GM18498 (cell line): ENCODE data around the gene ORC3.
"Not testable (repeated sequence)": the region's sequence is repeated elsewhere in the genome, so short reads cannot be mapped to it uniquely, and the experiment has no call there.

Experiments
- ATAC-seq: cut with Tn5 transposase; IDR thresholded peaks from one replicate; pipeline ENCODE4 v1.9.1; 2021; ENCODE audit warnings: mild to moderate bottlenecking, moderate library complexity; ENCODE audit not compliant: unreplicated experiment

Gene ORC3

GRCh38 chr6:87590990-87591389 is 1.1 kb downstream of the ORC3 start:
- ATAC-seq: no peak

- no peak for ATAC-seq
Measured at GRCh38 chr6:87600576-87600975, 10.6 kb downstream of the ORC3 start.

GRCh38 chr6:87606199-87606598 is 16.3 kb downstream of the ORC3 start:
- no peak for ATAC-seq

DNA sequence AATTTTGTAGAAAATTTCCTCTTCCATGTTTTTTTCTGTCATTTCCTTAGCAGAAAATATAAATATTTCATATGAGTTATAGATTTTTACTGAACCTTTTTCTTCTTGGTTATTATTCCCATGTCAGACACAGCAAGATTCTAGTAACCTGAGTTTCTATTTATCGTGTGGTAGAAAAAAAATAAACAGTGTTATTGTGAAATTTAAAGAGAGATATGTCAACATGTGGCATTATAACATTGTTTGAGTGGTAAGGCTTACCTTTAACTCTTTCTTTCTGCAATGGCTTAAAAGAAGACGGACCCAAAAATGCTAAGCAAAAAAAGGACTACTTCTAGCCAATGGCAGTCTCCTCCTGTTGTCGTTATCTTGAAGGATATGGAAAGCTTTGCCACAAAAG is 18.9 kb downstream of the ORC3 start:
- ATAC-seq: no peak

DNA sequence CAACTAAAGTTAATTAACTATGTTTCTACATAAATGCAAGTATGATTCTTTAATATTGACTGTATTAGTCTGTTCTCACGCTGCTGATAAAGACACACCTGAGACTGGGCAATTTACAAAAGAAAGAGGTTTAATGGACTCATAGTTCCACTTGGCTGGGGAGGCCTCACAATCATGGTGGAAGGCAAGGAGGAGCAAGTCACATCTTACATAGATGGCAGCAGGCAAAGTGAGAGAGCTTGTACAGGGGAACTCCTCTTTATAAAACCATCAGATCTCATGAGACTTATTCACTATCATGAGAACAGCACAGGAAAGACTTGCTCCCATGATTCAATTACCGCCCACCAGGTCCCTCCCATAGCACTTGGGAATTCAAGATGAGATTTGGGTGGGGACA is 23.1 kb downstream of the ORC3 start:
- ATAC-seq: not testable (repeated sequence)

DNA sequence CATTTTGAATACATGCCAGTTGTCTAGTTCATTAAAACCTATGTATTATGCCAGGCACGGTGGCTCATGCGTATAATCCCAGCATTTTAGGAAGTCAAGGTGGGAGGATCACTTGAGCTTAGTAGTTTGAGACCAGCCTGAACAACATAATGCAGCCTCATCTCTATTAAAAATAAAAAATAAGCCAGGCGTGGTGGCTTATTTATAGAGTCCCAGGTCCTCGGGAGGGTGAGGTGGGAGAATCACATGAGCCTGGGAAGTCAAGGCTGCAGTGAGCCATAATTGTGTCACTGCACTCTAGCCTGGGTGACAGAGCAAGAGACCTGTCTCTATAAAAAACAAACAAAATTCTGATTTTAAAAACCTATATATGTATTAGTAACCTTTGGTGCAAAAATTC is 27.5 kb downstream of the ORC3 start:
- ATAC-seq: no peak

- ATAC-seq: no peak
Measured at GRCh38 chr6:87618531-87618930, 28.6 kb downstream of the ORC3 start.

GRCh38 chr6:87623248-87623647 is 33.3 kb downstream of the ORC3 start:
- ATAC-seq: no peak

DNA sequence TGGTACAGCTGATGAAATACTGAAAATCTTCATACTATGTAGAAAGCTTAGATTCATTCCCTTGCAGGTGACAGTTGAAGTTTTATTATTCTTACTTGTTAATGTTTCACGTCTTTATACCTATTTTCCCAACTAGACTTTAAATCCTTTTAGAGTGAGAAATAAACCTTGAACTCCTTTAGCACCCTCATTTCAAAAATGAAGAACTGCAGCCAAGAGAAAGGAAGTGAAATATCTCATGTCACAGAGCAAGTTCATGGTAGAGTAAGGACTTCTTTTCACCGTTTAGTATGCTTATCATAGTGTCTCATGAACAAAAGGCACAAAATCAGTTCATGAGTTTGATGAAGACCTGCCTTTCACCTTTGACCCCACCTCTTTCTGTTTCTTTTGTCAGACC is 38.5 kb downstream of the ORC3 start:
- ATAC-seq: no peak

- no peak for ATAC-seq
Measured at GRCh38 chr6:87628881-87629280, 38.9 kb downstream of the ORC3 start.

- ATAC-seq: no peak
Measured at GRCh38 chr6:87630746-87631145, 40.8 kb downstream of the ORC3 start.

DNA sequence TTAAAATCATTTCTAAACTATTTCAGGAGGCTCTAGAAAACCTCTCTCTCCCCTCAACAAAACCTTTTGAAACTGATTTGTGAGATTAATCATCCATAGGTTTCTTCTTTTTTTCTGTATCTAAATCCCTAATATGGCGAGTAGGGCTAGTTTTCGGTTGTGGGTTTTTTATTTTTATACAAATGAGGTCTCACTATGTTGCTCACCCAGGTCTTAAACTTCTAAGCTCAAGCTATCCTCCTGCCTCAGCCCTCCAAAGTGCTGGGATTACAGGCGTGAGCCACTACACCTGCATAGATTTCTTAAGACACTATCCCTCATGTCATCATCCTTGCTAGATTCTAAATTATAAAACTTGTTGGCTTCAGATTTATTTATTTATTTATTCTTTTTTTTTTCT is 43.9 kb downstream of the ORC3 start:
- no peak for ATAC-seq

- ATAC-seq: no peak
Measured at GRCh38 chr6:87636315-87636714, 46.4 kb downstream of the ORC3 start.

DNA sequence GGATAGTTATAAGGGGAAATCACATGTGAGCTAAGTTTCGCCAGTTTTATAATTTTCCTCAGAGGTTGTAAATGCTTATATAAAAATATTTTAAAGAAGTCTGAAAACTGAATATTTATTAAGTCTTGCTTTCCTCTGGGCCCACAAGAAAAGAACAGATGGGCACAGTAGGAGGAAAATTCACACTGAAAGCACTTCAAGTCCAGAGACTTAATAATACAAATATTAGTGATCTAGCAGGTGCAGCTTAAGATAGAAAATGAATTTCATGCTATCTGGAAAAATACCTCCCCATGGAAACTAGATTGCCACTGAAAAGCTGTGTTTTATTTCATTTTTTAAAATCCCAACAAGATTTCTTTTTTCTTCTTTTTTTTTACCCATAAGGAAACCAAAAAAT is 47.2 kb downstream of the ORC3 start:
- ATAC-seq: no peak

DNA sequence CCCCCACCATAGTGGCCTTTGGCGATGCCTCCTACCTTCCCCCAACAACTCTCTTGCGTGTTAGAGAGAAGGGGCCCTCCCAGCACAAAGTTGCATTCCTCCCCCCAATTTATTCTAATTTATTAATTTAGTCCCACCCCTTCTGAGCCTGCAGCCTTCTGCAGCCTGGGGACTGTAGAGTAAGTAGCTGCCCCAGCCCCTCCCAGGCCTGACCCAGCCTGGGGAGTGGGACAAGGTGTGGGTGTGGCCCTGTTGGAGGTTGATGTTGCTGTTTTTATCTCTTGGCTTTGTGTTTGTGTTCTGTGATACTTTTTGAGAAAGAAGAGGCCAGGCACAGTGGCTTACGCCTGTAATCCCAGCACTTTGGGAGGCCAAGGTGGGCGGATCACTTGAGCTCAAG is 49.4 kb downstream of the ORC3 start:
- ATAC-seq: no peak

DNA sequence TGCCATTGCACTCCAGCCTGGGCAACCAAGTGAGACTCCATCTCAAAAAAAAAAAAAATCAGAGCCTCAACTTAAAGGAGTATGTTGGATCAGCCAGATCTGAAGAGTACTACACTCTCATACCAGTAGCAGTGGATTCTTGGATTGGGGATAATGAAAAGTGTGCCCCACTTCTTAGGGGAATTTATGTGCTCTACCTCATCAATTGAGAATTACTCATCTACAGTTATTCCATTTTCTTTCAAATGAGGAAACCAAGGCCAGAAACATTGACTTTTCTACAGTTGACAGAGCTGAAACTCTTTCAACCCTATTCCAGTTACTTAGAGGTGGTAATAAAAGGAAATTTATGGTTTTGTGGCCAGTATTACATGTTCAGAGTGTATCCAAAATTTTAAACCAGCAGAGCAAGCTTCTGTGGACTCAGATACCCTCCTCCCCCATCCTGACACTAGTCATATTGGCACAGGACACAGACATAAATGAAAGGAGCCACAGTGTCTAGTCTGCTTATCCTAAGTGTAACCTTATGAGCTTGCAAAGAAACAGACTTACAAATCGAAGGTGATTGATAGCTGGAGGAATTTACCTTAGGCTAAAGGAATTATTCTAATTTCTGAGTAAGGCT is 51.2 kb downstream of the ORC3 start:
- ATAC-seq: no peak

DNA sequence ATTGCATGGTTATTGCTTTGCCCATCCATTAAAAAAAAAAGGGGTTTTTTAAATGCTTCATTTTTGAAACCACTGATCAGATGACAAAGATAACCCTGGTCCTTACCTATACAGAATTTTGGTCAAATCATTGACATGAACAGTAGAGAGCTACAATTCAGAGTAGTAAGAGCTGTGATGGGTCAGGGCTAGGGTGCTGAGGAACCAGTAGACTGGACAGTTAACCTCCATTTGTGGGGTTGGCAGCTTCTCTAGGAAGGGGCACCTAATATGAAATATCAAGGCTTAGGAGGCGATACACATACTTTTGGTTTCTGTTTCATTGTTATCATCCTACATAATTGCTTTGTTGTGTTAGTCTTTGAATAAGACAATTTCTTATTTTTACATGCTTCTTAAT is 55.1 kb downstream of the ORC3 start:
- ATAC-seq: no peak

GRCh38 chr6:87653074-87653962 is 63.4 kb downstream of the ORC3 start:
- no peak for ATAC-seq

- no peak for ATAC-seq
Measured at GRCh38 chr6:87654122-87654521, 64.2 kb downstream of the ORC3 start.

- no peak for ATAC-seq
Measured at GRCh38 chr6:87654875-87655454, 65.0 kb downstream of the ORC3 start.

DNA sequence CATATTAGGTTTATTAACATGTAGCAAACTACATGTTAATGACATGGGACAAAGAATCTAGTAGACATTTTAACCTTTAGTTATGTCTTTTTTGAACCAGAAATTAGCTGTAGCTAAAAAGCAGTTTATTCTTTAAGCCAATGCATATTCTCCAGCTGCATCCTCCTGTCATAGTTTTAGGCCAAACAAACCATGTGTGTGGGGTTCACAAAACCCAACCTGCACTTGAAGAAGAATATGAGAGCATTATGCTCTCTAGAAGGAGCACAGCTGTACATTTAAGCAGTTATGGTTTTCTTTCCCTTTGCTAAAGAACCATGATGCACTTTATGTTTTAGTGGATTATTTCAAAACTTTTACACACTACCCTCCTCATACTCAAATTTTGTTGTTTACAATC is 65.9 kb downstream of the ORC3 start:
- no peak for ATAC-seq

DNA sequence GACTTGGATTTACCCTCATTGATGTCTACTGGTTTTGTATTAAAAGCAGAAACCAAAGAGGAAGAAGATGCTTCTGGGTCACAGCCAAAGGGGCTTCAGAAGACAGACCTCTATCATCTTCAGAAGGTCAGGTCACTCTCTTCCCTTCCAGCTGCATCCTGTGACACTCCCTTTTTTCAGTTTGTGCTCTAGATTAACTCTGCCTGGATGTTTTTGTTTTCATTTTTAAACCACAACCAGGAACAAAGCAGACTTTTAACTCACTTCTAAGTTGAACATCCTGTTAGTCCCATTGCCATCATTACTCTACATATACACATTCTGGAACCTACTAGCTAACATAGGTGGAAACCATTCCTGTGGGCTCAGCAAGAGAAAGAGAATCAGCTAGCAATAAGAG is 66.9 kb downstream of the ORC3 start:
- ATAC-seq: peak; percentile 76
